ENCODE measurements around the gene EFCAB9.

The EFCAB9 gene

DNA sequence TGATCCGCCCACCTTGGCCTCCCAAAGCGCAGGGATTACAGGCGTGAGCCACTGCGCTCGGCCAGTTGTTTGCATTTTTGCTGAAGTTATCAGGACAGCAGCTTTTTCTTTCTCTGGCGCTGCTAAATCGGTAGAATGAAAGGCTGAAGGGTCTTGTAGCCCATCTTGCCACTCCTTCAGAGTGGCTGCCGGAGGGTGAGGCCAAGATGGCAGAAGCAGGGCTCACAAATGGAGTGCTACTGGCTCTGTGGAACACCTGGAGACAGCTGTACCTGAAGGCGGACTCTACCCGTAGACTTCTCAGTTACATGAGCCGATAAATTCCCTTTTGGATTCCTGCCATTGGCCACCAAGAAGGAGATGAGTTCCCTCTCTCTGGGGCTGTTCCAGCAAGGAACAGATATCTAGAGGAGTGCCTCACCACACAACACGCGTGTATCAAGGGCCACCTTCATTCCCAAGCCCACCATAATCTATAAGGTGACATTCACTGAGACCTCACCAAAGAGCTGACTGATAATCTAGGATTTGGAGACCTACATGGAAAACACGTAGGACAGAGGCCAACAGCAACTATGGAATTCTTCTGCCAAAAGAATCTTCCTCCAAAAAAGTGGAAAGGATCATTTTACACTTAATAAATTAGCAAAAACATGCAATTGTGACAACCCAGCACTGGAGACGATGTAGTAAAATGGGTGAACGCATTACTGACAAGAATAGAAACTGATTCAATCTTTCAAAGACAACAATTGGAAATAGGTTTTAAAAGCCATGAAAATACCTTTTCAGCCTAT lies 27.7 kb upstream of the EFCAB9 start:
- no peak for DNase-seq

DNA sequence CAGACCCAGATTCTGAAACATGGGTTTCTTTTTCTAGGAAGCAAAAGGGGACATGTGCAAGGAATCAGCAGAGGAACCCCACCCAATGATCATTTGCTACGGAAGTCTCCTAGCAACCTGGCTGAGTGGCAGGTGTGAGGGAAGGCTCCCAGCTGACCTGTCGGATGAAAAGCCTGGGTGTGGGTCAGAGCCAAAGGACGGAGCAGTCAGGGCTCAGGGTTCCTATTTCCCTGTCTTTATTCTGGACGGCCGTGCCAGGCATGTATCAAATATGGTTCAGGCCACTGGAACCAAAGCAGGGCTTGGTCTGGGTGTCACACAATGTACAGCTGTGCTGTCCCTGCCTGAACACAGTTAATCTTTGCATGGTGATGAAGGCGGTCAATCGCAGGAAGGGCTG lies 26.1 kb upstream of the EFCAB9 start:
- no peak for DNase-seq

- no peak for DNase-seq
These were observed 25.7 kb upstream of the EFCAB9 start for GRCh38 chr5:172168311-172168710.

- no peak for DNase-seq
These were observed 24.8 kb upstream of the EFCAB9 start for GRCh38 chr5:172169216-172169615.

DNA sequence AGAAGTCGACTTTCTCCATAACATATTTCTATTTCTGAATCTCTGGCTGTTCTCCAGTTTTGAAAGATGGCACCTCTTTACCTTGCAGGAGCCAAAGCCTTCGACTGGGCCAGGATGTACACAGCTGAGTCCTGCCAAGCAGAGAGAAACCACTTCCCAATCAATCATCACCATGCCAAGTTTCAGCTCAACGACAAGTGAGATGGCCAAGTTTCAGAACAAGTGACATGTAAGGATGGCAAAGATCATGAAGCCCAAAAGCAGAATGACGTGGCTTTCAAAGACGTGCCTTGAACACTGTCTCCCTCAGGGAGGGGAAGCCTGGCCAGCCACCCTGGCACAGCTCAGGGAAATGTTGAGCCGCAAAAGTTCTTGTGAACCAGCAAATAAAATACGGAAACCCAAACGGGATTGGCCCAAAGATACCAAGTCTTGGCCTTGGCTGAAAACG lies 23.7 kb upstream of the EFCAB9 start:
- DNase-seq, result no peak

DNA sequence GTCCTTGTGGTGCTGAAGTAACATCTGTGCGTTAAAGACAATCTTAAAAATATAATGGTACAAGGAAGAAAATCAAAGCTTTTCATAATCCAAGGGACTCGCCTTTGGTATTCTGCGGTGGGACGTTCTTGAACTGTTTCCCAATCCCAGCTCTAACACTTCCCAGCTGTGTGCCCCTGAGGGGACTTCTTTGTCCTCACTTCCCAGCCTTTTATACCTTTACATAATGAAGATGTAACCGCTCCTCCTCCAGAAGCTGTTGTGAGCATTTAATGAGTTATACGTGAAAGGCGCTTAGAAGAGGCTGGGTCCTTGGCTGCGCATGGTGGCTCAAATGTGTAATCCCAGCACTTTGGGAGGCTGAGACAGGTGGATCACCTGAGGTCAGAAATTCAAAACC lies 22.9 kb upstream of the EFCAB9 start:
- DNase-seq, result no peak

DNA sequence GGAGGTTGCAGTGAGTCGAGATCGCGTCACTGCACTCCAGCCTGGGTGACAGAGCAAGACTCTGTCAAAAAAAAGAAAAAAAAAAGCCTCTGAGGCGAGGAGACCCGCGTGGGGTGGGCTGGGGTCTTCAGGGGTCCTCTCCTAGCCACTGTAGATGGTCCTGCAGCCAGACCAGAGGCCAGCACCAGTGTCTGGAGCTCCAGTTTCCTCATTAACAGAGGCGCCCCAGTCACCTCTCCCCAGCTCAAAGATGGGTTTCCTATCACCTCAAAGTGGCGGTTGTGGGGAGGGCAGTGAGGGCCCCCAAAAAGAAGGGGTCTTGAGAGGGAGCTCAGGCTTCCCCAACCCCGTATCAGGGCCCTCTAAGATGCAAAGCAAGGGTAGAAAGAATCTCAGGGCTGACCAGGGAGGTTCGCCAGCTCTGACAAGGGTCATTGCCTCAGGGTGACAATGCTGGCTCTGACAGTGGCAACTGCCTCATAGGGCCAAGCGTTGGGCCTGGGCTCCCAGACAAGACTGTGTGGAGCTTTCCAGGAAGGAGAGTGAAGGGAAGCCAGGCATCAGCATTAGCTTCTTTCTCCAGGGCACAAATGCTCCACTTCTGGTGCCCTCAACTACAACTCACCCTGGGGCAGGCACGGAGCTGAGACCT lies 20.9 kb upstream of the EFCAB9 start:
- no peak for DNase-seq

GRCh38 chr5:172173564-172174153 lies 20.3 kb upstream of the EFCAB9 start:
- DNase-seq, result no peak

- DNase-seq, result no peak
These were observed 18.7 kb upstream of the EFCAB9 start for GRCh38 chr5:172175263-172175719.

DNA sequence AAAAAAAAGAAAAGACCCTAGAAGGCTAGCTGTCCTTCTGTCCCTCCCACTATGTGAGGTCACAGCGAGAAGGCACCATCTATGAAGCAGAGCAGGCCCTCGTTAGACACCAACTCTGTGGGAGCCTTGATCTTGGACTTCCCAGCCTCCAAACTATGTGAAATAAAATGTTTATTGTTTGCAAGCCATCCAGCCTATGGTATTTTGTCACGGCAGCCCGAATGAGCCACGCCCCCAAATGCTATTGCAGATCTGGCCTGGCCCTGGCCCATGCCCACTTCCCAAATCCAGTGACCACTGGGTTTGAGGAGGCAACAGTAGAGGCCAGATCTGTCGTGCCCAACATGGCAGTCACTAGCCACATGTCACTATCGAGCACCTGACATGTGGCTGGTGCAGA lies 16.8 kb upstream of the EFCAB9 start:
- no peak for DNase-seq

- no peak for DNase-seq
These were observed 15.5 kb upstream of the EFCAB9 start for GRCh38 chr5:172178301-172178987.

GRCh38 chr5:172178991-172179989 lies 14.7 kb upstream of the EFCAB9 start:
- DNase-seq, result no peak

- DNase-seq, result no peak
These were observed 13.0 kb upstream of the EFCAB9 start for GRCh38 chr5:172180936-172181335.

GRCh38 chr5:172182291-172182690 lies 11.7 kb upstream of the EFCAB9 start:
- no peak for DNase-seq

DNA sequence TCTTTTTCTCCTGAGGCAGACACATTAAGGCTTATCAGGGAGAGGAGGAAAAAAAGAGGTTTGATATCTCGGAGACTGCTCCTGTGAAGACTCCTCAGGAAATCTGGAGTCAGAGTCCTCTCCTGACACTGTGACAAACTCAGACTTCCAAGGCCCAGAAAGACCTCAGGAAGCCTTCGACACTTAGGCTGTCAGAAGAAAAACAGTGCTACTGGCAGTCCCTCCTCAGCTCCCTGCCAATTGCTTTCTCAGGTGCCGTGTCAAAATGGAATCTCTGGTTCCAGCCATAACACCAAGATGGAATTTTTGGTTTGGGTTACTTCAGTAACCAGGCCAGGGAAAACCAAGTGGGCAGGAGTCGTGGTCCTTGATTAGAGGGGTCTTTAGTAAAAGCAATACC lies 10.1 kb upstream of the EFCAB9 start:
- no peak for DNase-seq

DNA sequence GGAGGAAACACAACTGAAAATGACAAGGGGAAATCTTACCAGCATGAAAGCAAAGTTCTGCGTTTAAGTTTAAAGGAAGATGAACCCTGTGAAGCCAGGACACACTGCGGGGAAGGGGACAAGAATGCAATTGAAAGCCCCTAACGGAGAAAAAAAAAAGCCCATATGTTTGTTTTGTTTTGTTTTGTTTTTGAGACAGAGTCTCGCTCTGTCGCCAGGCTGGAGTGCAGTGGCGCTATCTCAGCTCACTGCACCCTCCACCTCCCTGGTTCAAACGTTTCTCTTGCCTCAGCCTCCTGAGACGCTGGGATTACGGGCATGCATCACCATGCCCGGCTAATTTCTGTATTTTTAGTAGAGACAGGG lies 8.9 kb upstream of the EFCAB9 start:
- DNase-seq, result no peak

DNA sequence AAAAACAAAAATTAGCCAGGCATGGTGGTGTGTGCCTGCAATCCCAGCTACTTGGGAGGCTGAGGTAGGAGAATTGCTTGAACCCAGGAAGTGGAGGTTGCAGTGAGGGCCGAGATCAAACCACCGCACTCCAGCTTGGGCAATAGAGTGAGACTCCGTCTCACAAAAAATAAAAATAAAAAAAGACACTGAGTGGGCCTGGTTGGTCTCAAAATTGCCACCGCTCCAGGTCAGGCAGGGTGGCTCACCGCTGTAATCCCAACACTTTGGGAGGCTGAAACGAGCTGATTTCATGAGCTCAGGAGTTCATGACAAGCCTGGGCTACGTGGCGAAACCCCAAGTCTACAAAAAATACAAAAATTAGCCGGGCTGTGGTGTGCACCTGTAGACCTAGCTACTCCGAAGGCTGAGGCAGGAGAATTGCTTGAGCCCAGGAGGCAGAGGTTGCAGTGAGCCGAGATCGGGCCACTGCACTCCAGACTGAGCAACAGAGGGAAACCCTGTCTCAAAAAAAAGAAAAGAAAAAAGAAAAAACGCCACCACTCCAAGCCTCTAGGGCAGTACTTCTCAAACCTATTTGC lies 7.8 kb upstream of the EFCAB9 start:
- DNase-seq, result no peak

DNA sequence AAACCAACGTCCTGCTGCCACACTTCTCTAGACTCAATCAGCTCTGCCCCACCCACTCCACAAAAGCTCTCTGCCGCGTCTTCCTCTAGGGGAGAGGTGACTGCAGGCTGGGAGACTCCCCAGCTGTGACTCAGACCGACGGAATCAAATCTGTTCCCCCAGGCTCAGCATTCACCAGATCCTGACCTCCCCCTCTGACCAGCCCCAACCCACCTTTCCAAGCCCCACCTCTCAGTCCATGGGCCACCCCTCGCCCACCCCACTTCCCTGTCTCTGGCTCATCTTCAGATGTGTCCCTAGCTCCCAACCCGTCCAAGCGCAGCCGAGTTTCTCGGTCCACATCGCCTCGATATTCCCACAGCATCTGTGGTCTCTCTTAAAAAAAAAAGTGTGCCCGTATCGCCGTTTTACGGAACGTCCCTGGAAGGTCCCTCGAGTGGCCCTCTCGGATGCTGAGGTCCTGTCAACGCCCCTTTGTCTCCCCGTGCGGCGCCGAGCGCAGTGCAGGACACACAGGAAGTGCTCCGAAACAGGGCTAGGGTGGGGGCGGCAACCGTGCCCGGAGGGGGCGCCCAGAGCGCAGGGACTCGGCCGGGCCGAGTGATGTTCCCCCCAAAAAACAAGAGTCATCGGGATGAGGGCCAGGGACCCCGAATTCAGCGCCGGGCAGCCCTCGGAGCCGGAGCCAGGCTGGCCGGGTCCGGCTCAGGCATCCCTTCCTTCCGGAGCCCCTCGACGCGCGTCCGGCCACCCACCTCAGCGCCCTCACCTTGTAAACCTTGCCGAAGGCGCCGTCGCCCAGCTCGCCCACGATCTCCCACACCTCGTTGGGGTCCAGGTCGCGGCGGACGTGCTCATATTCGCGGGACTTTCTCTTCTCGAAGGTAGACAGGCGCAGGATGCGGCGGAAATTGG lies 6.6 kb upstream of the EFCAB9 start:
- no peak for DNase-seq

DNA sequence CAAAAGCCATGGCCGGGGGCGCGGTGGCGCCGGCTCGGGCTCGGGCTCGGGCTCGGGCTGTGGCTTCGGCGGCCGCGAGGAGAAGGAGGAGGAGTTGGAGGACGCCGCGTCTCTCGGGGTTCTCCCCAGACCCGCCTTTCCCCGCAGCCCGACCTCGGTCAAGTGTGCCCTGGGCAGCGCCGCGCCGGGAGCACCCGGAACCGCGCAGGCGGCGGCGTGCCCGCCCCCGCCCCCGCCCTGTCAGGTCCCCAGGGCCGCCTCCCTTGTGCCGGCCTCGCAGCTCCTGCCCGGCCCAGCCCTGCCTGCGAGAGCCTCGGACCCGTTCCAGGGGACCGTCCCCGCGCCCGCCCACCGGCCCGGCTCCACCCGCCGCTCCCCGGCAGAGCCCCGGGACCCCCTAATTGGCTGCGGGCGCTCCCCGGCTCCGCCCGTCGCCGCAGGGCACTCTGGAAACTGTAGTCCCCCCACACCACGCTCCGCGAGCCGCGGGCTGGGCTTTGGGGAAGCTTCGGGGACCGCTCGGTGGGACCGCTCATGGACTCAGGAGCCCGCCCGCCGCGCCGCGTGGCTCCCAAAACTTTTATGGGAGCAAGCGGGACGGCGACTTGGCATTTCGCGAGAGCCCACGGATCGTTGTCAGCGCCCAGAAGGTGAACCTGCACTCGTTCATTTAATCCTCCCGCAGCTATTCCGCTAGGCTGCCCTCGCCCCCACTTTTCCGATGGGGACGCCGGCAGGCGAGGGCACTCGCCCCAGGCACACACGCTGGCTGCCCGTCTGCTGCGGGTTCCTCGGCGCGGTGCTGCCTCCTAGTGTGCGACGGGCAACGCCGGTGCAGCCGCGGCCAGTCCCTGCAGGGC lies 5.7 kb upstream of the EFCAB9 start, which contains the start of gene STK10:
TSS of gene STK10 (minus strand) at position 192 of the 860 bp plus-strand sequence. CDS start at position 10, 182 bp downstream.
- DNase-seq, result peak; percentile 84

Measured in COR-L47 (cell line).